Glomerular visceral epithelial cell (primary cell): ENCODE data around the gene FUCA2.
"Not testable (repeated sequence)": the region's sequence is repeated elsewhere in the genome, so short reads cannot be mapped to it uniquely, and the experiment has no call there.

Experiments used
- DNase-seq: peaks from one replicate; pipeline ENCODE4 v3.0.0-alpha.2; 2016; ENCODE audit errors: extremely low spot score

FUCA2 gene

GRCh38 chr6:143536461-143536865 lies 24.9 kb upstream of the FUCA2 start:
- DNase-seq, result peak; percentile 72

- DNase-seq, result no peak
These were observed 23.7 kb upstream of the FUCA2 start for GRCh38 chr6:143535189-143535614.

- DNase-seq, result no peak
These were observed 20.4 kb upstream of the FUCA2 start for GRCh38 chr6:143531720-143532499.

DNA sequence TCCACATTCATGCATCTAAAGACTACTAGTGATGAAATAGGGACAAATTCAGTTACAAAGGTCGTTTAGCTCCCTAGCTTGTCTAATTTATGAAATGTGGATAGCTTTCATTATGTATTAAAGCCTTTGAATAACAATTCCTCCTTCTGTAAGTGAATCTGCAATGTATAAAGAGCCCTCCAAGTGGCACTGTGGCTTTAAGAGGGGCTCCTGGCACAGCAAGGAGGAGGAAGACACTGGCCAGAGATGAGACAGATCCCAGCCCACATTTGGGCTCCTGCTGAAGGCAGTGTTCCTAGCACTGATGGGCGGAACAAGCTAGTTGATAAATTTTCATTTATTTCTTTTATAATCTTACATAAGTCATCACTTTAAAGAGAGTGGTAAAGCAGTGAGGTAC lies 17.6 kb upstream of the FUCA2 start:
- peak; percentile 34 for DNase-seq

DNA sequence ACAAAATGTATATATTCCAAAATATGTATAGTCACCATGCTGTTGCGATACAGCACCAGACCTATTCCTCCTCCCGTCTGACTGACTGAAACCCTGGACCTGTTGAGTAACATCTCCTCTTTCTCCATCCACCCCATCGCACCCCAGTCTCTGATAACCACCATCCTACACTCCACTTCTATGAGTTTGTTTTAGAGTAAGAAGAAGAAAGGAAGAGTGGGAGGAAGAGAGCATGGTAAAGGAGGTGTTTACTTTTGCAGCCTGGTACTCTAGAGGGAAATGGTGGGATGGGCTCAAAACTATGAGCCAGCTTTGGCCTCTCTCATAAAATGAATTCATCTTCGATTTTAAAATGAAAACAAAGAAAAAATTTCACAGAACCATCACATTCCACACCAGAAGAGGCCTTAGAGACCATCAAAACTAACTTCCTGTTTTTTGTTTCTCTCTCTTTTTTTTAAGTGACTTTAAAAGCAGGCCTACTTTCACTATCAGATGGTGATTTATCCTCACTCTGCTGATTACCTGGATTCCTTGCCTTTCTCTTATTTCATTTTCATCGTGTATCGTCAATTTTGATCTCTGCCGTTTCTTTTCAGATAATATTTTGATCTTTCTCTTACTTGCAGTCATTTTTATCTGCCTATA lies 16.8 kb upstream of the FUCA2 start:
- no peak for DNase-seq

GRCh38 chr6:143527677-143528076 lies 16.2 kb upstream of the FUCA2 start:
- no peak for DNase-seq

- DNase-seq, result no peak
These were observed 13.8 kb upstream of the FUCA2 start for GRCh38 chr6:143525356-143525755.

DNA sequence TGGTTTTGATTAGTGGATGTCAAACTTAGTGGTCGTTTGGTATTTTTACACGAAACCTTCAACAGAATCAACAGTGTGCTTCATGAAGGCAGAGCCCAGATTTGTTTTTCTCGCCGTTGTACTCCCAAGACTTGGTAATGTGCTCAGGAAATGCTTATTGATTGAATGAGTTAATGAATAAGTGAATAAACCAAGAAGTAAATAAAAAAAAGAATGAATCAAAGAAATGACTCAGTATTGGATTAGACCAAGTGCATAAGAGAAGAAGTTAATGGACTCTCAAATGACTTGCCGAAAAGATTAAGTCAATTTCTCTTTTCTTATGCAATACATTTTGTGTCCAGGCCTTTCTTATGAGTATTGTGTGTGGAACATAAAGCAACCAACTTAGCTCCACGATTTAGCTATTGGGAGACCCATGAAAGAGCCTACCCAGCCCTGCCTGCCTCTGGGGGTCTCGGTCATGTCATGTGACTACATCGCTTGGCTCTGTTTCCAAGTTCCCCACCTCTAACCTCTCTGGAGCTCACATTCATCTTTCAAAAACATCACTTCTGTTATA lies 10.6 kb upstream of the FUCA2 start:
- no peak for DNase-seq

DNA sequence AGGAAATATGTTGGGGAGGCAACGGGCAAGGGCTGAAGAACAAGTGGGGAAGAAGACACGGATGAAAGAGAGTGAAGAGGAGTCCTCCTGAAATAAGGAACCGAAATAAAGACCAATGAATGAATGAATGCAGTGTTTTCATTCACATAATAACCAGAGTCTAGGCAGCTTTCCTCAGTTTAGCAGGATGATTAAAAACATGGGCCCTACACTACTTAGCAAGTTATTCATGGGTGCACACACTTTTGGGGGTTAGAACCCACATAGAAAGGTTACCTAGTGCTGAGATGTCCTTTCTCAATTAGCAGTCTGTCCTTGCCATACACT lies 5.9 kb upstream of the FUCA2 start:
- no peak for DNase-seq

DNA sequence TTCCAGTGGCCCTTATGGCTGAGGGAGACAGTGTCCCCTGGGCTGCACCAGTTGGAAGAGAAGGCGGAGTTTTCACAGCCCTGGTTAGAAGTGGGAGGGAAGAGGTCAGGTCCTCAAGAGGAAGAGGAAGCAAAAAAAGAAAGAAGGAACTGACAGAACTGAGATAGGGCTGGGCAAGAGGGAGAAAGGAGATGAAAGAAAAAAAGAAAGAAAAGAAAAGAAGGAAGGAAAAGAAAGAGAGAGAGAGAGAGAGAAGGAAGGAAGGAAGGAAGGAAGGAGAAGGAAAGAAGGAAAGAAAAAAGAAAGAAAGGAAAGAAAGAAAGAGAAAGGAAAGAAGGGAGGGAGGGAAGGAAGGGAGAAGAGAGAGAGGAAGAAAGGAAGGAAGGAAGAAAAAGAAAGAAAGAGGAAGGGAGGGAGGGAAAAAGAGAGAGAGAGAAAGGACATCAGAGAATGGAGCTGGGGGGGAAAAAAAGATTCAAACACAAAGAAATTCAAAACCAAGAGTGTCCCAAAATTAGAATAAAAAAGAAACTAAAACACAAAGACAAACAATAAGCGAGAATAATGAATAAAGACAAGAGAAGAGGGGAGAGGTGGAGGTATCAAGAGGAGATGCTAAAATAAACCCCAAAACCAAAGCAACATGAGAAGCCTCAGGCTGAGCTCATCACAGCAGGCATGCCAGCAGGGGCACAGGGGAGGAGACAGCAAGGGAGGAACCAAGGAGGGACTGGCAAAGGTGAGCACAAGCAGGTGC lies 5.3 kb upstream of the FUCA2 start:
- no peak for DNase-seq

- no peak for DNase-seq
These were observed 4.3 kb upstream of the FUCA2 start for GRCh38 chr6:143515766-143516355.

DNA sequence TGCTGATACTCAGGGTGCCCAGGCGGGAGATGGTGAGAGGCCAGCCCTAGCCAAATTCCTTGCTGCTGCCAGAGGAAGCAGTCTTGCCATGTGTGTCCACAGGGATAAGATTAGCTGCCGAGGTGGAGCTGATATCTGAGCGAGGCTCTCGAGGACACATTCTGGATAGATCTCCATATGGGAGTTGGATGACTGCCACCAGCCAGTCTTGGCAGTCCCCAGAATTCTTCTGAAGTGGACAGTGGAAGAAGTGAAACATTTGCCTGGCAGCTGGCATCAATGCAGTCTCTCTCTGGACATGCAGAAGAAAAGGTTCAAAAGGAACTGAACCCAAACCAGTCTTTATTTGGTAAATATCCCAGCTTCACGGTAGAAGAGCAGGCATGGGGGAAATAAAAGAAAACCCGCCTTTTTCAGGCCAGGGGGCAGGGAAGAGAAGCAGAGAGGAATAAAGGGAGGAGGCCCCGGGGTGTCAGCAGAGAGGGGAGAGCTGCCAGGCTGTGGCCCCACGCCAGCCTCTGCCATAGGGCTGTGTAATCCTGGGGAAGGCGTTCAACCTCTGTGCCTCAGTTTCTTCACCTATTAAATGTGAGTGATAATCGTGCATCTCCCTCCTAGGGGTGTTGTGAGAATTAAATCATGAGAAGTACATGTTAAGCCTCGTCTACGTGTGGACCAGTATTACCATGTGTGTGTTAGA lies 3.7 kb upstream of the FUCA2 start:
- DNase-seq, result no peak

GRCh38 chr6:143513410-143513809 lies 1.9 kb upstream of the FUCA2 start:
- no peak for DNase-seq

GRCh38 chr6:143510326-143510725 lies 1.2 kb downstream of the FUCA2 start:
- DNase-seq, result not testable (repeated sequence)

DNA sequence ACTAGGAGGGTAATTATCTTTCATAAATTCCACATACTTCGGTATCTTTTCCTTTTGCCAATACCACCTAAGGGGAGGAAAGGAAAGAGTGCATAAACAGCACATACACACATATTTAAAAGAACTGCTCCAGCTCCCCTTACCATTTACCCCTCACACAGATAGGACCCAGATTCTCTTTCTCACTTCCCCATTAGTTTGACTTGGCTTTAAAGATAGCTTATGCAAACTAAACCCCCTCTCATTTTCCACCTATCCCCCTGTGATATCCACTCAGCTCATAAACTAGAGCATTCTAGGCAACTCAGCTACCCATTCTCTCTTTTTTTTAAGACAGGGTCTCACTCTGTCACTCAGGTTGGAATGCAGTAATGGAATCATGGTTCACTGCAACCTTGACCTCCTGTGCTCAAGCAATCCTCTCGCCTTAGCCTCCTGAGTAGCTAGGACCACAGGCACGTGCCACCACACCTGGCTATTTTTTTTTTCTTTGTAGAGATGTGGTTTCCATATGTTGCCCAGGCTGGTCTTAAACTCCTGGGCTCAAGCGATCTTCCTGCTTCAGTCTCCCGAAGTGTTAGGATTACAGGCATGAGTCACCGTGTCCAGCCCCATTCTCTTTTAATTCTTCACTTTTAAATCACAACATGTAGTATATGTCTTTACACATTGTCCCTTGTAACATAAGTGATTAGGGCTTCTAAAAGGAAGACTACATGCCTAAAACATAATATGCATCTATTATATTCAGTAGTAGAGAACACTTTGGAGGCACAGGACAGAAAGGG lies 4.0 kb downstream of the FUCA2 start:
- DNase-seq, result peak; percentile 17

DNA sequence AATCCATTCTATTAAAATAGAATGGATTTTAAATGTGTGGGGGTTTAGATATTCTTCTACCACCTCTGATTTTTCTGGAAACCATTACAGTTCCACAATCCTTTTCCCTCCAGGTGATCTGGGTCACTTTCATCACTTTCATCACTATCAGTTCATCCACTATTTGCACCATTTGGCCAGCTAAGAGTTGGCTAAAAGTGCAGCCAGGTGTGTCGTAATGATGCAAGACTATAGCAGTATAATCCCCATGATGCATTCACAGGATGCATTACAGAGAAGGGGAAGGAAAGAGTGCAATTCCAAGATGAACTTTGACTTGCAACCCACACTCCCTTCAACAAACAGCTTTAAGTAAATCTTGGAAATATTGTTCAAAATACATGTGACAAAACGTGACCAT lies 4.9 kb downstream of the FUCA2 start:
- DNase-seq, result no peak

- no peak for DNase-seq
These were observed 5.3 kb downstream of the FUCA2 start for GRCh38 chr6:143506199-143506598.

DNA sequence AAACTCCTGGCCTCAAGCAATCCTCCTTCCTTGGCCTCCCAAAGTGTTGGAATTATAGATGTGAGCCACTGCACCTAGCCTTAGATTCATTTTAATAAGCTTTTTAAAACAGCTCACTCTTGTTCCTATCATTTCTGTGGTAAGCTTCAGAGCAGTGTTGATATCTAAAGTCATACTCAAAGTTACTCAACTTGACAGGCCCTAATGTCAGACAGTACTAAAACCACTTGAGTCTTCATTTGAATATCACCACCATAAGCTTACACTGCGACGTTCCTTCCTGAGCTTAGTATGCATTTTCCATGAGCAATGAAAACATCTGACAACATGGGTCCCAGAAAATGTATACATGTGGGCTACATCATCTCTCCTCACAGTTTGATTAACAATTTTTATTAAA lies 6.0 kb downstream of the FUCA2 start:
- no peak for DNase-seq

GRCh38 chr6:143505111-143505510 lies 6.4 kb downstream of the FUCA2 start:
- no peak for DNase-seq

DNA sequence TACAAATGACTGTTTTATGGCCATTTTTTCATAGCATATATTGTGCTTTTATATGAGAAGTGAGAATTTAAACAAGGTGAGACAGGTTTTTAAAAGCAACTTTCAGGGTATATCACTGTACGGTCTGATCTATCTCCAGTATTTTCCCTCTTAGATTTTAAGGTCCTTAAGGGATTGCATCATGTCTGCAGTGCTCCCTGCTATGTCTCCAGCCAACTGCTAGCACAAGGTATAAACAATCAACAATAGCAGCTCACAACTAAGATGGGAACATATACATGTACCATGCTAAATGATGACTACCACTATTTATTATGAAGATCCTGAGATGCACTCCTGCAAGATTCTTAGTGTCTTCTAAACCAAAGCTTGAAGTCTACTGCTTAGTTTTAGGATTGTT lies 7.2 kb downstream of the FUCA2 start:
- no peak for DNase-seq

DNA sequence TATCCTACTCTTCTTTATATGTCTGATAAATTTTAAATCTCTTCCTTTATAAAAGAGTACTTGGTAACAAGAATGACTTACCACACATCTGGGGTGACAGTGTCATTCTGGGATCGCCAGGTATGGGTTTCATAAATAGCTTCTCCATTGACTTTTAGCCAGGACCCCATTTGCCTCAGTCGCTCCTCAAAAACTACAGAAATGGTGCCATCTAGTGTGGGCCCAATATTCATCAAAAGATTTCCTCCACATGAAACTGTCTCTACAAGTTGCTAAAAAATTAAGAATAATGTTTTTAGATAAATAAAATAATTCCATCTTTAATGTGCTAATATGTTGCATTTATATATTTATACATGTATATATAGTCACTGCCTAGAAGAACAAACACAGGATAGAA lies 9.7 kb downstream of the FUCA2 start:
- DNase-seq, result no peak
